Stimulated activated CD4-positive, alpha-beta T cell treated with anti-CD3 and anti-CD28 coated beads, Interleukin-15, amount 100 ng/mL, for 1 hour (primary cell): ENCODE data around the gene PNMA8B.
"Not testable (repeated sequence)": the region's sequence is repeated elsewhere in the genome, so short reads cannot be mapped to it uniquely, and the experiment has no call there.

Experiments
- DNase-seq, 2 donors: peaks; one replicate each; pipeline ENCODE4 v3.0.0-alpha.2; 2020; ENCODE audit warnings: low read depth in 1 of 2, low spot score in 1 of 2

The PNMA8B gene

GRCh38 chr19:46495786-46496099, at the start of gene PNMA8B:
TSS of gene PNMA8B (minus strand) at chr19:46495867. CDS start at chr19:46495465, 402 bp downstream.
- DNase-seq, result no peak

GRCh38 chr19:46544651-46545050, 49.0 kb upstream of the PNMA8B start:
- DNase-seq, result no peak

- peak; percentile 53 to 54 for DNase-seq
Measured at GRCh38 chr19:46542428-46543230, 47.0 kb upstream of the PNMA8B start.

- DNase-seq, result peak; percentile 24 to 59
Measured at GRCh38 chr19:46537136-46538097, 41.8 kb upstream of the PNMA8B start.

- DNase-seq, result no peak
Measured at GRCh38 chr19:46536391-46536790, 40.7 kb upstream of the PNMA8B start.

GRCh38 chr19:46533621-46534081, 38.0 kb upstream of the PNMA8B start:
- no peak for DNase-seq

- no peak for DNase-seq
Measured at GRCh38 chr19:46533078-46533620, 37.5 kb upstream of the PNMA8B start.

- no peak for DNase-seq
Measured at GRCh38 chr19:46530636-46531035, 35.0 kb upstream of the PNMA8B start.

GRCh38 chr19:46529622-46530451, 34.2 kb upstream of the PNMA8B start:
- peak; percentile 50 to 66 for DNase-seq

- DNase-seq, result no peak
Measured at GRCh38 chr19:46528601-46529590, 33.2 kb upstream of the PNMA8B start.

- not testable (repeated sequence) for DNase-seq
Measured at GRCh38 chr19:46526801-46527200, 31.1 kb upstream of the PNMA8B start.

- no peak for DNase-seq
Measured at GRCh38 chr19:46524308-46524707, 28.6 kb upstream of the PNMA8B start.

GRCh38 chr19:46522988-46523387, 27.3 kb upstream of the PNMA8B start:
- DNase-seq, result not testable (repeated sequence)

GRCh38 chr19:46521241-46521868, 25.7 kb upstream of the PNMA8B start:
- DNase-seq, result no peak

GRCh38 chr19:46520616-46521015, 24.9 kb upstream of the PNMA8B start:
- DNase-seq, result no peak

- no peak for DNase-seq
Measured at GRCh38 chr19:46517471-46517870, 21.8 kb upstream of the PNMA8B start.

- no peak for DNase-seq
Measured at GRCh38 chr19:46515879-46516350, 20.2 kb upstream of the PNMA8B start.

- DNase-seq, result no peak
Measured at GRCh38 chr19:46515290-46515609, 19.6 kb upstream of the PNMA8B start.
